HL-60 (cell line): ENCODE measurements around the gene DAPP1.

Experiments used
- DNase-seq, 2 experiments: peaks; one replicate each; pipeline ENCODE4 v3.0.0-alpha.2; 2010 to 2020; ENCODE audit warnings: low read depth in 1 of 2, low spot score in 1 of 2
- H3K27ac ChIP-seq: fragments of 250-450 bp; sonication (Bioruptor Pico); replicated peaks from 2 replicates; pipeline ENCODE4 v1.5.1; 2020; ENCODE audit warnings: mild to moderate bottlenecking, moderate library complexity
- H3K27me3 ChIP-seq: fragments of 250-450 bp; sonication (Bioruptor Pico); 2 replicates; pipeline ENCODE4 v1.5.1; 2021; ENCODE audit warnings: mild to moderate bottlenecking, moderate library complexity; ENCODE audit not compliant: insufficient read depth, poor library complexity, severe bottlenecking
- H3K4me3 ChIP-seq: replicated peaks from 2 replicates; pipeline ENCODE4 v1.5.1; 2011; ENCODE audit warnings: mild to moderate bottlenecking, control low read depth, low read length; ENCODE audit not compliant: insufficient read depth
- CTCF ChIP-seq: IDR thresholded peaks from one replicate; pipeline ENCODE4 v1.5.1; 2011; ENCODE audit warnings: low read length, control low read depth, inconsistent platforms; ENCODE audit not compliant: insufficient read depth
- GABPA ChIP-seq: IDR thresholded peaks from 2 replicates; pipeline ENCODE4 v1.6.1; 2012; ENCODE audit warnings: low read depth
- POLR2AphosphoS5 ChIP-seq: IDR thresholded peaks from 2 replicates; pipeline ENCODE4 v1.6.1; 2012; ENCODE audit warnings: low read depth
- REST ChIP-seq: IDR thresholded peaks from 2 replicates; pipeline ENCODE4 v1.6.1; 2012; ENCODE audit warnings: low read depth; ENCODE audit not compliant: insufficient replicate concordance
- SPI1 ChIP-seq: IDR thresholded peaks from 2 replicates; pipeline ENCODE4 v1.6.1; 2012; ENCODE audit warnings: low read depth, mild to moderate bottlenecking, borderline replicate concordance

The DAPP1 gene

DNA sequence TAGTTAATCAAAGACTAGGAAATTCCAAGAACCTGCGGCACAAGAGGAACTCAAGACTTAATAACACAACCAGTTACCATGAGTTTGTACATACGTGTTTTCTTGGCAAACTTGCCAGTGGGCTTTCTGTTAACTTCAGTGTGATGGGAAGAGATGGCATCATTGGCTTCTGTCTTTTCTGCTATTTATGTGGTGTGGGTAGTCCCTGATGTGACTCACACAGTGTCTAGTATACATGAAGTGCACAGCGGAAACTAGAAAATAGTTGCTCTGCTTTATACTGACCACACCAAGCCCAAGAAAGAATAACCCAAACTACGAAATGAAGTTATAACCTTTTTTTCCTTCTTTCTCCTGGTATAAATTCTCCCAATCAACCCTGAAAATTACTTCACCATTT lies 24.5 kb downstream of the DAPP1 start:
- TF ChIP-seq GABPA (no peak), POLR2AphosphoS5 (no peak)
- DNase-seq: no peak
- Histone ChIP-seq H3K27ac (no peak overlapping the region), H3K4me3 (no peak overlapping the region), H3K27me3 (no peaks in the 10 kb centered on the region)

GRCh38 chr4:99843413-99843812 lies 26.8 kb downstream of the DAPP1 start:
- no peak overlapping the region for H3K27ac ChIP-seq

GRCh38 chr4:99844048-99844447 lies 27.4 kb downstream of the DAPP1 start:
- no peak for TF ChIP-seq POLR2AphosphoS5
- TF ChIP-seq CTCF: no peak
- no peak for TF ChIP-seq SPI1
- no peak for TF ChIP-seq GABPA
- no peak for TF ChIP-seq REST
- H3K27me3 ChIP-seq: no peaks in the 10 kb centered on the region
- H3K4me3 ChIP-seq: no peak overlapping the region
- DNase-seq: no peak
- H3K27ac ChIP-seq: no peak overlapping the region

More at GRCh38 chr4:99843413-99843812, 26.8 kb downstream of the DAPP1 start:
- no peak for TF ChIP-seq GABPA
- TF ChIP-seq POLR2AphosphoS5: no peak
- no peak for TF ChIP-seq CTCF
- TF ChIP-seq REST: no peak
- no peak for TF ChIP-seq SPI1
- Histone ChIP-seq H3K4me3 (no peak overlapping the region), H3K27me3 (no peaks in the 10 kb centered on the region)
- DNase-seq: no peak

DNA sequence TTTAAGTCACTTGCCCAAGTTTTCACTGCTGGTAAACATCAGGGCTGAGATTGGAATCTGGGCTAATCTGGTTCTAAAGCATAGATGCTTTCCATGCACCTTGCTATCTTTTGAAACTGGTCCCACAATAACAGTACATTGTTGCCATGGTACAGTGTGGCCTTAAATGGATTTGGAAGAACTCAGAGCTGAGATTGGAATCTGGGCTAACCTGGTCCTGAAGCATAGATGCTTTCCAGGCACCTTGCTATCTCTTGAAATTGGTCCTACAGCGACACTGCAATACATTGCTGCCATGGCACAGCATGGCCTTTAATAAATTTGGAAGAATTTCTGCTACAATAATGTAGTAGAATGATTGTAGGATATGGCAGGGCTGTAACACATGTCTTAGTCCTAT lies 28.6 kb downstream of the DAPP1 start:
- DNase-seq: no peak
- Histone ChIP-seq H3K27me3 (no peaks in the 10 kb centered on the region), H3K27ac (no peak overlapping the region), H3K4me3 (no peak overlapping the region)
- TF ChIP-seq CTCF (no peak), REST (no peak), SPI1 (no peak), GABPA (no peak), POLR2AphosphoS5 (no peak)
